GM23338 (cell line): ENCODE data around the gene RNU6-9.

ENCODE experiments used
- CREB1 ChIP-seq: fragments of 250-450 bp; sonication (Bioruptor Pico); IDR thresholded peaks from 2 replicates; pipeline ENCODE4 v1.5.0; 2020; ENCODE audit warnings: low read depth, mild to moderate bottlenecking, moderate library complexity
- EZH2 ChIP-seq: fragments of 200-600 bp; sonication (generic); IDR thresholded peaks from one replicate; pipeline ENCODE4 v1.8.0; 2017; ENCODE audit warnings: antibody characterized with exemption, mild to moderate bottlenecking, low read depth; ENCODE audit not compliant: unreplicated experiment
- EZH2phosphoT487 ChIP-seq: fragments of 200-600 bp; sonication (generic); IDR thresholded peaks from one replicate; pipeline ENCODE4 v1.8.1; 2018; ENCODE audit warnings: antibody characterized with exemption; ENCODE audit not compliant: unreplicated experiment
- JUNB ChIP-seq: IDR thresholded peaks from one replicate; pipeline ENCODE4 v1.6.1; 2016; ENCODE audit warnings: antibody characterized with exemption; ENCODE audit not compliant: unreplicated experiment
- NANOG ChIP-seq: IDR thresholded peaks from 2 replicates; pipeline ENCODE4 v1.6.1; 2016; ENCODE audit warnings: antibody characterized with exemption, borderline replicate concordance
- POLR2AphosphoS5 ChIP-seq: IDR thresholded peaks from 2 replicates; pipeline ENCODE4 v1.6.1; 2016; ENCODE audit warnings: antibody characterized with exemption, low read depth
- STAT1 ChIP-seq: IDR thresholded peaks from one replicate; pipeline ENCODE4 v1.6.1; 2016; ENCODE audit warnings: antibody characterized with exemption; ENCODE audit not compliant: unreplicated experiment
- ZNF114 ChIP-seq: fragments of 250-450 bp; sonication (Bioruptor Pico); IDR thresholded peaks from 2 replicates; pipeline ENCODE4 v1.5.0; 2020; ENCODE audit warnings: mild to moderate bottlenecking, moderate library complexity
- ZNF331 ChIP-seq: fragments of 250-450 bp; sonication (Bioruptor Pico); IDR thresholded peaks from 2 replicates; pipeline ENCODE4 v1.5.0; 2020; ENCODE audit warnings: low read depth, mild to moderate bottlenecking, moderate library complexity
- TF ChIP-seq, protein P1 (sequence below), 2 experiments: fragments of 200-600 bp in 1 of 2; sonication (generic) in 1 of 2; conservative IDR thresholded peaks; 2 replicates each; pipeline versions ENCODE4 v1.5.1 to v1.6.1; 2016 to 2017; ENCODE audit warnings: antibody characterized with exemption in 2 of 2, low read depth in 2 of 2, mild to moderate bottlenecking in 2 of 2, moderate library complexity in 1 of 2
- TF ChIP-seq, protein P2 (sequence below): IDR thresholded peaks from one replicate; pipeline ENCODE4 v1.6.1; 2018; ENCODE audit warnings: antibody characterized with exemption; ENCODE audit not compliant: unreplicated experiment

DNA sequence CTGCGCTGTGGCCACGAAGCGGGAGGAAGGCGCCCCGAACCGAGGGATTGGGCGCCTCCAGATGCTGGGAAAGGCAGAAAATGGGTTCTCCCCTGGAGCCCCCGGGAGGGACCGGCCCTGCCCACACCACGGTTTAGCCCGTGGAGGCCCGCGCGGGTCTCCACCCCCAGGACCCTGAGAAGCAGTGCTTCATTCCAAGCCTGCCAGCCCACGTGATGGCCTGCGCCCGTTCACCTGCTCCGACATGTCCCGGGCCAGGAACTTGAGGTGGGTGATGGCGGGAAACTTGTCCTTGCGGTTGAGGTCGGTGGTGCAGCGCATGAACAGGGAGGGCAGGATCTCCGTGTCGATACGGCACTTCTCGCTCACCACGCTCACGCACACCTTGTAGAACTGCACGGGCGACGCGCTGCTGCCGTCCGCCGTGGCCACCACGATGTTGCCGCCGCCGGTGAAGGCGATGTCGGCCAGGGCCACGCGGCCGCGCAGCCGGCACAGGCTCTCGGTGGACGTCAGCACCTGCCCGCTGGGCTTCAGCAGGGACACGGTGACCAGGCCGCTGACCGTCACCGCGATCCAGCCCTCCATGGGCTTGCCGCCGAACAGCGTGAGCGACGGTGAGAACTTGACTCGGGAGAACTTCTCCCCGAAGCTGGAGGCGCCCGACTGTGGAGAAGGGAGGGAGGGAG is 7.6 kb upstream of the RNU6-9 start:
- TF ChIP-seq, protein P1, sequence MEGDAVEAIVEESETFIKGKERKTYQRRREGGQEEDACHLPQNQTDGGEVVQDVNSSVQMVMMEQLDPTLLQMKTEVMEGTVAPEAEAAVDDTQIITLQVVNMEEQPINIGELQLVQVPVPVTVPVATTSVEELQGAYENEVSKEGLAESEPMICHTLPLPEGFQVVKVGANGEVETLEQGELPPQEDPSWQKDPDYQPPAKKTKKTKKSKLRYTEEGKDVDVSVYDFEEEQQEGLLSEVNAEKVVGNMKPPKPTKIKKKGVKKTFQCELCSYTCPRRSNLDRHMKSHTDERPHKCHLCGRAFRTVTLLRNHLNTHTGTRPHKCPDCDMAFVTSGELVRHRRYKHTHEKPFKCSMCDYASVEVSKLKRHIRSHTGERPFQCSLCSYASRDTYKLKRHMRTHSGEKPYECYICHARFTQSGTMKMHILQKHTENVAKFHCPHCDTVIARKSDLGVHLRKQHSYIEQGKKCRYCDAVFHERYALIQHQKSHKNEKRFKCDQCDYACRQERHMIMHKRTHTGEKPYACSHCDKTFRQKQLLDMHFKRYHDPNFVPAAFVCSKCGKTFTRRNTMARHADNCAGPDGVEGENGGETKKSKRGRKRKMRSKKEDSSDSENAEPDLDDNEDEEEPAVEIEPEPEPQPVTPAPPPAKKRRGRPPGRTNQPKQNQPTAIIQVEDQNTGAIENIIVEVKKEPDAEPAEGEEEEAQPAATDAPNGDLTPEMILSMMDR (conservative IDR thresholded peaks at IDR 0.05; ENCODE audit: low read depth in 2 of 2), result no peak
- TF ChIP-seq POLR2AphosphoS5 (no peak), EZH2phosphoT487 (no peak), EZH2 (no peak), CREB1 (CRISPR knock-in tag) (no peak), JUNB (no peak), ZNF114 (CRISPR knock-in tag) (no peak), NANOG (no peak), ZNF331 (no peak), STAT1 (no peak)
- TF ChIP-seq, protein P2, sequence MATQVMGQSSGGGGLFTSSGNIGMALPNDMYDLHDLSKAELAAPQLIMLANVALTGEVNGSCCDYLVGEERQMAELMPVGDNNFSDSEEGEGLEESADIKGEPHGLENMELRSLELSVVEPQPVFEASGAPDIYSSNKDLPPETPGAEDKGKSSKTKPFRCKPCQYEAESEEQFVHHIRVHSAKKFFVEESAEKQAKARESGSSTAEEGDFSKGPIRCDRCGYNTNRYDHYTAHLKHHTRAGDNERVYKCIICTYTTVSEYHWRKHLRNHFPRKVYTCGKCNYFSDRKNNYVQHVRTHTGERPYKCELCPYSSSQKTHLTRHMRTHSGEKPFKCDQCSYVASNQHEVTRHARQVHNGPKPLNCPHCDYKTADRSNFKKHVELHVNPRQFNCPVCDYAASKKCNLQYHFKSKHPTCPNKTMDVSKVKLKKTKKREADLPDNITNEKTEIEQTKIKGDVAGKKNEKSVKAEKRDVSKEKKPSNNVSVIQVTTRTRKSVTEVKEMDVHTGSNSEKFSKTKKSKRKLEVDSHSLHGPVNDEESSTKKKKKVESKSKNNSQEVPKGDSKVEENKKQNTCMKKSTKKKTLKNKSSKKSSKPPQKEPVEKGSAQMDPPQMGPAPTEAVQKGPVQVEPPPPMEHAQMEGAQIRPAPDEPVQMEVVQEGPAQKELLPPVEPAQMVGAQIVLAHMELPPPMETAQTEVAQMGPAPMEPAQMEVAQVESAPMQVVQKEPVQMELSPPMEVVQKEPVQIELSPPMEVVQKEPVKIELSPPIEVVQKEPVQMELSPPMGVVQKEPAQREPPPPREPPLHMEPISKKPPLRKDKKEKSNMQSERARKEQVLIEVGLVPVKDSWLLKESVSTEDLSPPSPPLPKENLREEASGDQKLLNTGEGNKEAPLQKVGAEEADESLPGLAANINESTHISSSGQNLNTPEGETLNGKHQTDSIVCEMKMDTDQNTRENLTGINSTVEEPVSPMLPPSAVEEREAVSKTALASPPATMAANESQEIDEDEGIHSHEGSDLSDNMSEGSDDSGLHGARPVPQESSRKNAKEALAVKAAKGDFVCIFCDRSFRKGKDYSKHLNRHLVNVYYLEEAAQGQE, result no peak
